ENCODE measurements around the gene SRCAP. TPM values are rescaled to one million over a fixed set of nuclear protein-coding genes. Genes with fewer than 3 reads are reported as not detected.

The SRCAP gene
- total RNA-seq, 1 experiment from 2014 or later, result 116 TPM

GRCh38 chr16:30697264-30698138 is 1.5 kb upstream of the SRCAP start:
- TF ChIP-seq CTCF (conservative IDR thresholded peaks at IDR 0.05), result no peak
- no peak for TF ChIP-seq EZH2 (IDR thresholded peaks at IDR 0.05; ENCODE audit: low read depth)
- ChIA-PET CTCF (interaction anchor here (0.5 to 0.6 kb wide), 2 partner anchors 60 to 790 kb away, joined by 4 to 6 read pairs; no protein-coding TSS in a partner anchor), POLR2A (ENCODE audit: unreplicated experiment) (interaction anchor here (0.6 to 1.0 kb wide), 4 partner anchors 39 to 976 kb away, joined by 3 to 5 read pairs (median 4); no protein-coding TSS in a partner anchor)
- peak overlapping the region; percentile 82 for H2AFZ ChIP-seq
- intact Hi-C loops (cut with micrococcal nuclease; ENCODE audit: unreplicated experiment), result loop anchor here (1.0 to 2.0 kb wide), 8 partner anchors 15 to 320 kb away; partner anchors contain the start of genes CFAP119, CTF1, FBRS and RNF40
- H3K27me3 ChIP-seq (ENCODE audit: insufficient read depth, low read depth), result no peaks in the 10 kb centered on the region
- peak overlapping the region; percentile 96 for H3K4me3 ChIP-seq
- H3K4me2 ChIP-seq, result peak overlapping the region; percentile 79
- DNase-seq, result peak in 1 of 2 experiments; percentile 28
- H3K4me1 ChIP-seq (replicated peaks; ENCODE audit: insufficient read depth), result peaks cover 22% of the 10 kb centered on the region
- H4K20me1 ChIP-seq (ENCODE audit: insufficient read depth), result peaks cover 30% of the 10 kb centered on the region
- H3K9me3 ChIP-seq (ENCODE audit: insufficient read depth, low read depth), result no peaks in the 10 kb centered on the region
- H3K36me3 ChIP-seq (ENCODE audit: low read depth), result peaks cover 18% of the 10 kb centered on the region
- peaks cover 33% of the 10 kb centered on the region for H3K79me2 ChIP-seq (ENCODE audit: low read depth)
- TSS peak; percentile 60 for BruUV-seq (replicated peaks)
- no peaks in the 10 kb centered on the region for H3K9me2 ChIP-seq (ENCODE audit: insufficient read depth)
- H3F3A ChIP-seq (ENCODE audit: insufficient read depth, low read depth), result peaks cover 27% of the 10 kb centered on the region
- peak overlapping the region; percentile 95 for H3K27ac ChIP-seq

- peaks cover 30% of the 10 kb centered on the region for H4K20me1 ChIP-seq (ENCODE audit: insufficient read depth)
- peak overlapping the region; percentile 79 for H3K4me2 ChIP-seq
- peaks cover 21% of the 10 kb centered on the region for H3K36me3 ChIP-seq (ENCODE audit: low read depth)
- peaks cover 22% of the 10 kb centered on the region for H3K4me1 ChIP-seq (replicated peaks; ENCODE audit: insufficient read depth)
- H3F3A ChIP-seq (ENCODE audit: insufficient read depth, low read depth), result peaks cover 27% of the 10 kb centered on the region
- peak overlapping the region; percentile 96 for H3K4me3 ChIP-seq
- H3K9me2 ChIP-seq (ENCODE audit: insufficient read depth), result no peaks in the 10 kb centered on the region
- no peaks in the 10 kb centered on the region for H3K27me3 ChIP-seq (ENCODE audit: insufficient read depth, low read depth)
- H3K27ac ChIP-seq, result peak overlapping the region; percentile 95
- peak; percentile 91 to 99 for DNase-seq
- intact Hi-C loops (cut with micrococcal nuclease; ENCODE audit: unreplicated experiment), result loop anchor here (1.0 to 2.0 kb wide), 8 partner anchors 15 to 321 kb away; partner anchors contain the start of genes CFAP119, CTF1, FBRS and RNF40
- CTCF ChIA-PET, result no interaction called here
- H2AFZ ChIP-seq, result peak overlapping the region; percentile 82
- peaks cover 37% of the 10 kb centered on the region for H3K79me2 ChIP-seq (ENCODE audit: low read depth)
- POLR2A ChIA-PET (ENCODE audit: unreplicated experiment), result interaction anchor here (0.6 to 1.0 kb wide), 2 partner anchors 39 to 624 kb away, joined by 4 to 5 read pairs; no protein-coding TSS in a partner anchor
- no peaks in the 10 kb centered on the region for H3K9me3 ChIP-seq (ENCODE audit: insufficient read depth, low read depth)
- TF ChIP-seq EZH2 (IDR thresholded peaks at IDR 0.05; ENCODE audit: low read depth), result no peak
- no peak for TF ChIP-seq CTCF (conservative IDR thresholded peaks at IDR 0.05)
- BruUV-seq (replicated peaks), result no TSS peak
These were observed 694 bp upstream of the SRCAP start for GRCh38 chr16:30698139-30698815.

- DNase-seq, result no peak
- CTCF ChIA-PET, result no interaction called here
- POLR2A ChIA-PET (ENCODE audit: unreplicated experiment), result no interaction called here
- no peak for TF ChIP-seq CTCF (conservative IDR thresholded peaks at IDR 0.05)
- TF ChIP-seq EZH2 (IDR thresholded peaks at IDR 0.05; ENCODE audit: low read depth), result no peak
- Histone ChIP-seq H3K4me1 (replicated peaks; ENCODE audit: insufficient read depth) (peaks cover 22% of the 10 kb centered on the region), H3K79me2 (ENCODE audit: low read depth) (peaks cover 46% of the 10 kb centered on the region), H4K20me1 (ENCODE audit: insufficient read depth) (peaks cover 38% of the 10 kb centered on the region), H3K27ac (peak overlapping the region; percentile 95), H2AFZ (no peak overlapping the region), H3K4me2 (peak overlapping the region; percentile 79), H3K4me3 (peak overlapping the region; percentile 96), H3F3A (ENCODE audit: insufficient read depth, low read depth) (peaks cover 30% of the 10 kb centered on the region), H3K27me3 (ENCODE audit: insufficient read depth, low read depth) (no peaks in the 10 kb centered on the region), H3K9me2 (ENCODE audit: insufficient read depth) (no peaks in the 10 kb centered on the region), H3K9me3 (ENCODE audit: insufficient read depth, low read depth) (no peaks in the 10 kb centered on the region), H3K36me3 (ENCODE audit: low read depth) (peaks cover 30% of the 10 kb centered on the region)
- intact Hi-C loops (cut with micrococcal nuclease; ENCODE audit: unreplicated experiment), result loop anchor here (2.0 kb wide), 4 partner anchors 13 to 197 kb away; partner anchors contain the start of genes CFAP119, CTF1 and RNF40
- BruUV-seq (replicated peaks), result no TSS peak
These were observed 686 bp downstream of the SRCAP start for GRCh38 chr16:30699615-30700099.

Data from PC-9 (cell line).